AG04450 (cell line): ENCODE data around the gene TMCC1. TPM values are rescaled to one million over a fixed set of nuclear protein-coding genes. Genes with fewer than 3 reads are reported as not detected.
A peak's percentile ranks its signal among the peaks of the same experiment; 100 is the strongest.

Experiments used
- CTCF ChIA-PET: fragments of 300-600, 350-600 bp; formaldehyde crosslinking; extraction: SDS; loops from one replicate; lab custom pipeline; 2022; ENCODE audit warnings: antibody characterized with exemption, inconsistent platforms; lab: Charles Lee
- POLR2A ChIA-PET: fragments of 350-600 bp; formaldehyde crosslinking; extraction: SDS; loops from one replicate; lab custom pipeline; 2021; ENCODE audit warnings: antibody characterized with exemption, inconsistent platforms; lab: Yijun Ruan, JAX
- DNase-seq: peaks from one replicate; pipeline ENCODE4 v3.0.0-alpha.2; 2011; ENCODE audit warnings: low read depth, low spot score
- H3K27ac ChIP-seq: one replicate; pipeline ENCODE4 v1.5.1; 2012; ENCODE audit warnings: low read depth, low read length, control low read depth
- H3K27me3 ChIP-seq: one replicate; pipeline ENCODE4 v1.6.0; 2012; ENCODE audit warnings: low read length; ENCODE audit not compliant: control insufficient read depth, insufficient read depth
- H3K4me3 ChIP-seq: 2 replicates; pipeline ENCODE4 v1.5.1; 2011; ENCODE audit warnings: mild to moderate bottlenecking, low read depth, low read length, control low read depth
- H3K9me3 ChIP-seq: 2 replicates; pipeline ENCODE4 v1.5.1; 2012; ENCODE audit warnings: low read length; ENCODE audit not compliant: control insufficient read depth, insufficient read depth
- CTCF ChIP-seq: IDR thresholded peaks from 2 replicates; pipeline ENCODE4 v1.5.1; 2011; ENCODE audit warnings: low read depth, low read length, control low read depth, inconsistent platforms
- polyA minus RNA-seq: library from RNA; depleted of rRNA, polyadenylated mRNA; stranded (reverse); fragments of >200 nt; gene quantifications from 2 replicates; pipeline ENCODE4 v1.2.3, GENCODE V29; 2011; rRNA and poly(A)+ RNA removed
- polyA plus RNA-seq: library from polyadenylated mRNA; depleted of rRNA; stranded (reverse); fragments of >200 nt; gene quantifications from 2 replicates; pipeline ENCODE4 v1.2.3, GENCODE V29; 2011; rRNA removed

Gene TMCC1
- 10.9 and 14.1 TPM in 2 replicates for polyA plus RNA-seq
- 24.4 and 27.6 TPM in 2 replicates for polyA minus RNA-seq

- Histone ChIP-seq H3K9me3 (no peaks in the 10 kb centered on the region; the same call in 1 of the 2 replicates), H3K27me3 (no peaks in the 10 kb centered on the region), H3K4me3 (peak within 1 kb of the TSS; percentile 84), H3K27ac (peak within 1 kb of the TSS; percentile 31)
- peak; percentile 7 for DNase-seq
- ChIA-PET POLR2A (interaction anchor here (0.7 kb wide), 1 partner anchor 11 kb away, joined by 3 read pairs; no protein-coding TSS in a partner anchor), CTCF (interaction anchor here (1.0 to 1.9 kb wide), 2 partner anchors 64 to 404 kb away, joined by 4 to 6 read pairs; no protein-coding TSS in a partner anchor)
- no peak for TF ChIP-seq CTCF
Measured at GRCh38 chr3:129893581-129894070, at the start of gene TMCC1. TSS of gene TMCC1 (minus strand) at chr3:129893711.

GRCh38 chr3:129943020-129943419, 49.5 kb upstream of the TMCC1 start:
- ChIA-PET CTCF (interaction anchor here (0.7 to 3.9 kb wide), 29 partner anchors 9 to 503 kb away, joined by 3 to 68 read pairs (median 5); partner anchors contain the start of gene IFT122), POLR2A (interaction anchor here (0.6 kb wide), 1 partner anchor 103 kb away, joined by 5 read pairs; no protein-coding TSS in a partner anchor)
- no peak overlapping the region for H3K27ac ChIP-seq
- TF ChIP-seq CTCF = no peak
- no peaks in the 10 kb centered on the region; the same call in 1 of the 2 replicates for H3K9me3 ChIP-seq
- no peak for DNase-seq
- no peak overlapping the region for H3K4me3 ChIP-seq
- peaks cover 24% of the 10 kb centered on the region for H3K27me3 ChIP-seq

DNA sequence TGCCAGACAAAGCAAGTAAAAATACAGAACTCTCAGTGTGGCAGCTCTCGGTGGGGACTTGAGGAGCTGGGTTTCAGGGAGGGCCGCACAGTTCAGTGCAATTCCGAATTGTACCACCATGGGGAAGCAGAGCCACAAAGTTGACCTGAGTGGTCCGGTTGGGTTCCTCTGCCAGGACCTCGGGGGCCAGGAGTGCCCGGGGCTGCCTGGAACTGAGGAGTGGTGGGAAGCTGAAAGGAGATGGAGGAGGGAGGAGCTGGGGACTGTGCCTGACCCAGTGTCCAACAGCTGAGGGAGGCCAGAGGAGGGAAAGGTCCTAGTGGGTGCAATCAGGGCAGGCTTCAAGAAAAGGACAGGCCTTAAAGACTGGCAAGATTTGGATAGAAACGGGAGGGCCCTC, 48.8 kb upstream of the TMCC1 start:
- no peaks in the 10 kb centered on the region; the same call in 1 of the 2 replicates for H3K9me3 ChIP-seq
- no peak overlapping the region for H3K27ac ChIP-seq
- H3K4me3 ChIP-seq = no peak overlapping the region
- CTCF ChIA-PET = interaction anchor here (0.7 to 3.9 kb wide), 35 partner anchors 8 to 502 kb away, joined by 3 to 68 read pairs (median 5); partner anchors contain the start of gene IFT122
- TF ChIP-seq CTCF = peak; percentile 82
- peaks cover 20% of the 10 kb centered on the region for H3K27me3 ChIP-seq
- POLR2A ChIA-PET = no interaction called here
- peak; percentile 23 for DNase-seq

DNA sequence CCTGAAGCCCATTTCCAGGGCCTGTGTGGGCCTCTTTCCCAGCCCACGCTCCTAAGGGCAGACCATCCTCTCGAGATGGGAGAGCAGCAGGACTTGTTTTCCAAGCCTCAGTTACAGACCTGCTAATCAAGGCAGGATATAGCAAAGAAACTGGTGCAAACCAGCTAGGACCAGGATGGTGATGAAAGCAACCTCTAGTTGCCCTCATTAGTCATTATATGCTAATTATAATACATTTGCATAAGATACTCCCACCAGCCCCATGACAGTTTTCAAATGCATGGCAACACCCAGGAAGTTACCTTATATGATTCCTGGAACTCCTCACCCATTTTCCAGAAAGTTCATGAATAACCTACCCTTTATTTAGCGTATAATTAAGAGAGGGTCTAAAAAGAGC, 46.6 kb upstream of the TMCC1 start:
- DNase-seq = no peak
- H3K27me3 ChIP-seq = peaks cover 14% of the 10 kb centered on the region
- H3K9me3 ChIP-seq = no peaks in the 10 kb centered on the region; the same call in 1 of the 2 replicates
- H3K4me3 ChIP-seq = no peak overlapping the region
- ChIA-PET CTCF (interaction anchor here (0.7 to 3.9 kb wide), 3 partner anchors 157 to 303 kb away, joined by 3 to 47 read pairs (median 6); no protein-coding TSS in a partner anchor), POLR2A (no interaction called here)
- no peak for TF ChIP-seq CTCF
- H3K27ac ChIP-seq = no peak overlapping the region
